GM19397 (cell line): ENCODE results near the gene ULK4.
"Not testable (repeated sequence)": the region's sequence is repeated elsewhere in the genome, so short reads cannot be mapped to it uniquely, and the experiment has no call there.

ENCODE experiments used
- ATAC-seq: cut with Tn5 transposase; IDR thresholded peaks from one replicate; pipeline ENCODE4 v1.9.1; 2021; ENCODE audit warnings: mild to moderate bottlenecking, moderate library complexity; ENCODE audit not compliant: unreplicated experiment

The ULK4 gene

GRCh38 chr3:41792806-41793205 lies 169.1 kb downstream of the ULK4 start:
- no peak for ATAC-seq

DNA sequence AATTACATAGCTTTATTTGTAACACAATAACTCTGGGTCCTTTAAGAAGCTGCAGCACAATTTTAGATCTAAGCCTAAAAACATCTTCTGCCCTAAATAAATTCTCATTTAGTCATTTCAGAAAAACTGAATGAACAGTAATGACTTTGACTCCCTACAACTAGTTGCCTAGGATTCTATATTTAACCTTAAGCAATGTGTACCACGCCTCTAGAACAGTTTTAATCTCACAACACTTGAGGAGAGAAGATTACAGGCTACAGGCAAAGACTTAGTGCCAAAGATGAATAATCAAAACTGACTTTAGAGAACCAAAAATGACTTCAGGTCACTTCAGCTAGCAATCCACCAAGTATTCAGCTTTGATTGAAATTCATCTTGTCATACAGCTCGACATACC lies 192.8 kb downstream of the ULK4 start:
- no peak for ATAC-seq

DNA sequence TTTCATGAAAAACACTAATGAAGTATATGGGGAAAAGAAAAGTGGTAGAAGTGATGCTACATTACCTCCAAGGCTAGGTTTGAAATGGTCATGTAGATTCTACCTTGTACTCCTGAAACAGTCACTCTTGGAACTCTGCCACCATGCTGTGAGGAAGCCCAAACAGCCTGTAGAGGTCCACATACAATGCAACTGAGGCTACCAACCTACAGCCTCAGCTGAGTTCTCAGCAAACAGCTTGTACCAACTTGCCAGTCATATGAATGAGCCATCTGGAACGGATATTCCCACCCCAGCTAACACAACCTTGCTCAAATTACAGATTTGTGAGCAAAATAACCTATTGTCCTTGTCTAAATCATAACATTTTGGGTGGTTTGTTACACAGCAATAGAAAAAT lies 193.5 kb downstream of the ULK4 start:
- ATAC-seq: no peak

- not testable (repeated sequence) for ATAC-seq
Measured at GRCh38 chr3:41762867-41763266, 199.0 kb downstream of the ULK4 start.

DNA sequence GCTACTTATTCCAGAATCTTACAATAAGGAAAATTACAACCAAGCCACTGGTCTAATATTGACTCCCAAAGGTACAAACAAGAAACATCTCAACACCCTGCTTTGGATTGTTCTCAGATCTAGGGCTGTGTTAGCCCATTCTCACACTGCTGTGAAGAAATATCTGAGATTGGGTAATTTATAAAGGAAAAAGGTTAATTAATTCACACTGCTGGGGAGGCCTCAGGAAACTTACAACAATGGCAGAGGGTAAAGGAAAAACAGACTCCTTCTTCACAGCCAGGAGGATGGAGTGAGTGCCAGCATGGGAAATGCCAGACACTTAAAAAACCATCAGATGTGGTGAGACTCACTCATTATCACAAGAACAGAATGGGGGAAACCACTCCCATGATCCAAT lies 208.3 kb downstream of the ULK4 start:
- no peak for ATAC-seq

DNA sequence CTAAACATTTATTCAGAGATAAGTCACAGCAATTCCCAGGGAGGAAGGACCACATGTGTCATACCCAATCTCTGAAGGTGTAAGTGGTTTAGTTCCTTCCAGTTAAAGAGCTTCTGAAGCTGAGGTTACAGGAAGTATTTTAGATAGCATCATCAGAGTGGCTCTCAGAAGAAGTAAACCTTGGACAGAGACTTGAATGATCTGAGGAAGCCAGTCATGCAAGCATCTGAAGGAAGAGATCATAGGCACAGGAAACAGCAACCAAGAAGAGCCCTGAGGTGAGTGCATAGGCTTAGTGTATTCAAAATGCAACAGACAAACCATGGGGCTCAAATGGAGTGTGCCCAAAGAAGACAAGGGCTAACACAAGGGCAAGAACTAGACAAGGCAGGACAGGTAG lies 210.3 kb downstream of the ULK4 start:
- ATAC-seq: no peak

- no peak for ATAC-seq
Measured at GRCh38 chr3:41749988-41750387, 211.9 kb downstream of the ULK4 start.

- no peak for ATAC-seq
Measured at GRCh38 chr3:41746215-41746614, 215.7 kb downstream of the ULK4 start.

DNA sequence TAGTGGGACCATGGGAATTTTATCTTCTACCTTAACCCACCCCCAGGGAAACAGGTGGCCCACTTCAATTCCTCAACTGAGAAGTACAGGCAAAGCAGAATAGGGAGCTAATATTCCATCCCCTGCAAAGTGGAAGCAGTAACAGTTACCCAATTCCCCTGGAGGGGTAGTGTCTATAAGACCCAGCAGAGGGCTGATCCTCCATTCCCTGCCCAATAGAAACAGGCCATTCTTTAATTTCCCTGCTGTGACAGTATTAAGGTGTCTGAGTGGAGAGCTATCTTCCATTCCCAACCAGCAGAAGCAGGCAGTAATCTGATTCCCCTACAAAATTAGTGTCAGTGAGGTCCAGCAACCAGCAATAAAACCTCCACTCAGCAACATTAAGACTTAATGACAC lies 219.8 kb downstream of the ULK4 start:
- ATAC-seq: no peak

- ATAC-seq: no peak
Measured at GRCh38 chr3:41740374-41740886, 221.5 kb downstream of the ULK4 start.

GRCh38 chr3:41726891-41727290 lies 235.0 kb downstream of the ULK4 start:
- ATAC-seq: no peak

- ATAC-seq: no peak
Measured at GRCh38 chr3:41717641-41718040, 244.3 kb downstream of the ULK4 start.

DNA sequence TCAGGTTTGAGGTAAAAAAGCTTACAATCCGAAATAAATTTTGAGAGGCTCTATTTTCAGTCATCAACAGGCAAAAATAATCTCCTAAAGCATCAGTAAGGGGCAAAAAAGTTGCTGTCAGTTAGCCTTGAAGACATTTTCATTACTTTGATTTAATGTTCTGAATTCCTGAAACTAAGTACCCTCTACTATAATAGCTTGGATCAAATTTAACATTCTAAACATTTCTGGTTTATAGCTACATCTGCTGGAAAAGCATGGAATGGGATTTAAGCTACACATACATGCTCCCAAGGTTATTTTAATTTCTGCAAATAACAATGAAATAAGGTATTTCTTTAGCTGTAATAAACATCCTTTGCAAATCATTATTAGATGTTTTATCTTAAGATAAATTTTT lies 245.4 kb downstream of the ULK4 start:
- ATAC-seq: no peak

DNA sequence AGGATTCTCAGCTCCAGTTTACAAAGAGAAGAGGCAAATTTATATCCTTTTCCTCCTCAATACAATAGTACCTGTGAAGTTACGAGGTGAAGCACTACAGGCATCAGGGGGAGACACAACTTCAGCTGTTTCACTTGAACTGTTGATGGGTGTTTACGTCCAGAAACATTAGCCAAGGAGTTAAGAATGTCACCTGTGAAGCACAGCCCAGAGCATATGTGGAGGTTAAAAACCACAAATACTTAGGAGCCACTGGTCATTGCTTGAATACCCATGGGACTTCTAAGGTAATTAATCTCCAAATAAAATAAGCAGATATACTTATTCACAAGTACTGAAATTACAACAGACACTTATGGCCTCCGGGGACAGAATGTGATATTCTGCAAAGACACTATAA lies 246.5 kb downstream of the ULK4 start:
- ATAC-seq: no peak

DNA sequence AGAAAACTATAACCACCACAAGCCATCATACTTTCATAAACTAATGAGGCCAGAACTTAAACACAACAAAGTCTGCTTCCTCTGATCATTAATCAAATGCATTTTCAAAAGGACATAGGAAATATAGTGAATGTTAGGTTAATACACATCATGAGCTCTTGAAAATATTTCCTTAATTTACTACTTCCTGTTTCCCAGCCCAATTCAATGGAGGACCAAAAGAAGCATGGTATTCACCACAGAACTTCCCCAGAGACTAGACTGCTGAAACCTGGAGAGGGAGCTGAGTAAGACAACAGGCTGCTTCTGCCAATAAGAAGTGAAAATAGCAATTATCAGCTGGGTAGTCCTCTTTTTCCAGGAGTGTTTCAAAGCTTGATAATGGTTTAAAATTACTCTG lies 250.3 kb downstream of the ULK4 start:
- no peak for ATAC-seq

GRCh38 chr3:41710646-41711388 lies 251.1 kb downstream of the ULK4 start:
- no peak for ATAC-seq

DNA sequence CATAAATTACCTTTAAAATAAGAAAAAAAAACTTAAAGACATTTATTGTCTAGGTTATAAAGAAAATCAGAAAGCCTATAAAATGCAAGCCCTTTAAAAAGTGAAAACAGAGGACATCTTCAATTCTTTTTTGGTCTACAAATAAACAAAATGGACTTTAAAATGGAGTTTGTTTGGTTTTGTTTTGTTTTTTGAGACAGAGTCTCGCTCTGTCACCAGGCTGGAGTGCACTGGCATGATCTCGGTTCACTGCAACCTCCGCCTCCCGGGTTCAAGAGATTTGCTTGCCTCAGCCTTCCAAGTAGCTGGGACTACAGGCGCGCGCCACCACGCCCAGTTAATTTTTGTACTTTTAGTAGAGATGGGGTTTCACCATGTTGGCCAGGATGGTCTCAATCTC lies 252.7 kb downstream of the ULK4 start:
- ATAC-seq: not testable (repeated sequence)

DNA sequence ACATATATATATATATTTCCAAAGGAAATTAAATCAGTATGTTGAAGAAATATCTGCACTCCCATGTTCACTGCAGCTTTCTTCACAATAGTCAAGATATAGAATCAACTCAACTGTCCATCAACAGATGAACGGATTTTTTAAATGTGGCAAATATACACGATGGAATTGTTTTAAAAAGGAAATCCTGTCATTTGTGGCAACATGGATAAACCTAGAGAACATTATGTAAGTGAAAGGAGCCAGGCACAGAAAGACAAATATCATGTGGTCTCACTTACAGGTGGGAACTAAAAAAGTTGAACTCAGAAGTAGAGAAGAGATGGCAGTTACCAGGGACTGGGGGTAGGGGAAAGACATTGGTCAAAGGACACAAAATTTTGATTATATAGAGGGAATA lies 253.7 kb downstream of the ULK4 start:
- ATAC-seq: no peak

GRCh38 chr3:41705893-41706292 lies 256.0 kb downstream of the ULK4 start:
- no peak for ATAC-seq

DNA sequence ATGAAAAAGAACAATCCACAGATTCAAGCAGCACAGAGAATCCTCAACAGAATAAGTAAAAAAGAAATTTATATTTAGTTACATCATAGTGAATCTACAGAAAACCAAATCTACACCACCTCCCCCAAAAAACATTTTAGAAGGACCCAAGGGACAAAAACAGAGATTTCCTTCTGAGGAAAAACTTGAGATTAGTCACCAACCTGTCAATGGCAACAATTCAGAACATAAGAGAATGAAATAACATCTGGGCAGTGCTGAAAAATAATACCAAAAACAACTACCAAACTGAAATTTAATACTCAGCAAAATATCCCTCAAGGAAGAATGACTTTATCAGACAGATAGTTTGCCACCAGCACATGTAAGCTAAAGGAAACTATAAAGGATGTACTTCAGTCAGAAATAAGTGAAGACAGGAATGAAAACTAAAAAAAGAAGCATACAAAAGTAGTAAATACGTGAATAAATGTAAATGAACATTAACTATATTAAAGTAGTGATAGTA lies 260.7 kb downstream of the ULK4 start:
- no peak for ATAC-seq

- ATAC-seq: no peak
Measured at GRCh38 chr3:41700155-41700554, 261.7 kb downstream of the ULK4 start.

DNA sequence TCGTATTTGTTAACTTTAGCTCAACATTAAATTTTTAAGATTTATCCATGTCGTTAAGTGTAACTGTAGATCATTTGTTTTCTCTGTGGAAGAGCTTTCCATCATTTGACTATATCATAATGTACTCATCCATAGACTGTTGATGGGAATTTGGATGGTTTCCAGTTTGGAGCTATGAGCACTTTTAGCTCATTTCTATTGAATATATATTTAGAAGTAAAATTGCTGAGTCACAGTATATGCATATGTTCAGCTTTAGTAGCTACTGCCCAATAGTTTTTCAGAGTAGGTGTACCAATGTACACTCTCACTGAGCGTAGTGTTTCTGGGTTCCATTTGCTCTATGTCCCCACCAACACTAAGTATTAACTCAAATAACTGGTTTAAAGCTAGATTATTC lies 263.0 kb downstream of the ULK4 start:
- ATAC-seq: no peak

GRCh38 chr3:41697702-41698101 lies 264.2 kb downstream of the ULK4 start:
- ATAC-seq: no peak
